Retinal pigment epithelial cell (primary cell): ENCODE measurements around the gene MSTO1.
"Not testable (repeated sequence)": the region's sequence is repeated elsewhere in the genome, so short reads cannot be mapped to it uniquely, and the experiment has no call there.

Experiments used
- DNase-seq: peaks from one replicate; pipeline ENCODE4 v3.0.0-alpha.2; 2010; ENCODE audit warnings: low read depth
- H3K4me3 ChIP-seq: 2 replicates; pipeline ENCODE4 v1.5.1; 2011; ENCODE audit warnings: mild to moderate bottlenecking, low read length, control low read depth, moderate library complexity
- CTCF ChIP-seq: conservative IDR thresholded peaks from 2 replicates; pipeline ENCODE4 v1.5.1; 2011; ENCODE audit warnings: low read depth, low read length, control low read depth, inconsistent platforms

The MSTO1 gene

GRCh38 chr1:155622191-155622590 is 12.2 kb downstream of the MSTO1 start:
- DNase-seq, result no peak
- H3K4me3 ChIP-seq, result no peak overlapping the region
- TF ChIP-seq CTCF, result no peak

GRCh38 chr1:155623357-155623756 is 13.3 kb downstream of the MSTO1 start:
- DNase-seq, result no peak
- TF ChIP-seq CTCF, result no peak
- no peak overlapping the region for H3K4me3 ChIP-seq

GRCh38 chr1:155626428-155626827 is 16.4 kb downstream of the MSTO1 start:
- not testable (repeated sequence) for H3K4me3 ChIP-seq, DNase-seq

GRCh38 chr1:155636397-155637153 is 26.6 kb downstream of the MSTO1 start:
- DNase-seq, result no peak
- TF ChIP-seq CTCF, result no peak
- H3K4me3 ChIP-seq, result no peak overlapping the region

GRCh38 chr1:155640367-155640766 is 30.3 kb downstream of the MSTO1 start:
- no peak for DNase-seq
- no peak for TF ChIP-seq CTCF

GRCh38 chr1:155642559-155643180 is 32.7 kb downstream of the MSTO1 start:
- H3K4me3 ChIP-seq, DNase-seq: not testable (repeated sequence)

More at GRCh38 chr1:155640367-155640766, 30.3 kb downstream of the MSTO1 start:
- no peak overlapping the region for H3K4me3 ChIP-seq

GRCh38 chr1:155643230-155643629 is 33.2 kb downstream of the MSTO1 start:
- no peak for DNase-seq
- H3K4me3 ChIP-seq, result no peak overlapping the region
- TF ChIP-seq CTCF, result no peak

GRCh38 chr1:155645034-155645598 is 35.1 kb downstream of the MSTO1 start:
- TF ChIP-seq CTCF, result no peak
- no peak overlapping the region for H3K4me3 ChIP-seq

More at GRCh38 chr1:155645034-155645598, 35.1 kb downstream of the MSTO1 start:
- peak; percentile 7 for DNase-seq
